GM23338 (cell line): ENCODE measurements around the gene CARHSP1. TPM values are rescaled to one million over a fixed set of nuclear protein-coding genes. Genes with fewer than 3 reads are reported as not detected.

Source experiments
- ATAC-seq: fragments of 200-7000 bp; cut with Tn5 transposase; 3 replicates; pipeline ENCODE4 v1.9.1; 2020
- DNase-seq: peaks from one replicate; pipeline ENCODE4 v3.0.0-alpha.2; 2015; ENCODE audit warnings: low spot score
- H2AFZ ChIP-seq: fragments of 200-600 bp; sonication (generic); 2 replicates; pipeline ENCODE4 v1.8.0; 2016; ENCODE audit warnings: antibody characterized with exemption, mild to moderate bottlenecking, moderate library complexity
- H3F3A ChIP-seq: fragments of 200-600 bp; sonication (generic); replicated peaks from 2 replicates; pipeline ENCODE4 v1.8.0; 2017; ENCODE audit warnings: antibody characterized with exemption, mixed run types, low read depth
- H3K27ac ChIP-seq: fragments of 200-600 bp; sonication (generic); 2 replicates; pipeline ENCODE4 v1.6.1; 2016; ENCODE audit warnings: low read depth
- H3K27me3 ChIP-seq: fragments of 200-600 bp; sonication (generic); 2 replicates; pipeline ENCODE4 v1.8.0; 2016; ENCODE audit warnings: mild to moderate bottlenecking, mixed run types, moderate library complexity; ENCODE audit not compliant: insufficient read depth
- H3K36me3 ChIP-seq: fragments of 200-600 bp; sonication (generic); 2 replicates; pipeline ENCODE4 v1.8.0; 2016; ENCODE audit warnings: mild to moderate bottlenecking; ENCODE audit not compliant: insufficient read depth
- H3K4me1 ChIP-seq: fragments of 200-600 bp; sonication (generic); 2 replicates; pipeline ENCODE4 v1.8.0; 2016; ENCODE audit warnings: mild to moderate bottlenecking, moderate library complexity; ENCODE audit not compliant: insufficient read depth
- H3K4me2 ChIP-seq: fragments of 200-600 bp; sonication (generic); 2 replicates; pipeline ENCODE4 v1.7.1; 2017; ENCODE audit warnings: mixed run types
- H3K4me3 ChIP-seq: fragments of 200-600 bp; sonication (generic); 2 replicates; pipeline ENCODE4 v1.6.1; 2016; ENCODE audit warnings: mixed run types
- H3K79me2 ChIP-seq: fragments of 200-600 bp; sonication (generic); replicated peaks from 2 replicates; pipeline ENCODE4 v1.8.0; 2017; ENCODE audit warnings: mild to moderate bottlenecking; ENCODE audit not compliant: insufficient read depth
- H3K9me2 ChIP-seq: fragments of 200-600 bp; sonication (generic); 2 replicates; pipeline ENCODE4 v1.8.0; 2017; ENCODE audit not compliant: insufficient read depth
- H4K20me1 ChIP-seq: fragments of 200-600 bp; sonication (generic); replicated peaks from 2 replicates; pipeline ENCODE4 v1.8.0; 2017; ENCODE audit warnings: mild to moderate bottlenecking; ENCODE audit not compliant: insufficient read depth
- H3K27ac Mint-ChIP-seq: 2 replicates; pipeline ENCODE4 v1.8.0; 2020; ENCODE audit warnings: inconsistent platforms, mild to moderate bottlenecking, moderate library complexity, mixed read lengths
- H3K27me3 Mint-ChIP-seq: 3 replicates; pipeline ENCODE4 v1.8.0; 2022; ENCODE audit warnings: low read depth, mild to moderate bottlenecking, moderate library complexity, mixed read lengths, inconsistent platforms; ENCODE audit not compliant: insufficient read depth, poor library complexity
- H3K36me3 Mint-ChIP-seq: 3 replicates; pipeline ENCODE4 v1.8.0; 2021; ENCODE audit warnings: low read depth, mild to moderate bottlenecking, inconsistent platforms, moderate library complexity, mixed read lengths
- H3K4me1 Mint-ChIP-seq: 3 replicates; pipeline ENCODE4 v1.8.0; 2020; ENCODE audit warnings: mild to moderate bottlenecking, inconsistent platforms, mixed read lengths
- H3K4me3 Mint-ChIP-seq: 3 replicates; pipeline ENCODE4 v1.8.0; 2021; ENCODE audit warnings: moderate library complexity, mild to moderate bottlenecking, inconsistent platforms, mixed read lengths
- H3K9me3 Mint-ChIP-seq: 3 replicates; pipeline ENCODE4 v1.8.0; 2020; ENCODE audit warnings: moderate library complexity, mild to moderate bottlenecking, inconsistent platforms, mixed read lengths
- CREB1 ChIP-seq: fragments of 250-450 bp; sonication (Bioruptor Pico); IDR thresholded peaks from 2 replicates; pipeline ENCODE4 v1.5.0; 2020; ENCODE audit warnings: low read depth, mild to moderate bottlenecking, moderate library complexity
- CTCF ChIP-seq, 2 experiments: fragments of 200-600 bp in 1 of 2; sonication (generic) in 1 of 2; conservative IDR thresholded peaks; 2 replicates each; pipeline versions ENCODE4 v1.5.1 to v1.6.1; 2016 to 2017; ENCODE audit warnings: antibody characterized with exemption in 2 of 2, low read depth in 2 of 2, mild to moderate bottlenecking in 2 of 2, moderate library complexity in 1 of 2
- ETS1 ChIP-seq: IDR thresholded peaks from 2 replicates; pipeline ENCODE4 v1.6.1; 2016; ENCODE audit warnings: antibody characterized with exemption
- EZH2 ChIP-seq: fragments of 200-600 bp; sonication (generic); IDR thresholded peaks from one replicate; pipeline ENCODE4 v1.8.0; 2017; ENCODE audit warnings: antibody characterized with exemption, mild to moderate bottlenecking, low read depth; ENCODE audit not compliant: unreplicated experiment
- POLR2AphosphoS5 ChIP-seq: IDR thresholded peaks from 2 replicates; pipeline ENCODE4 v1.6.1; 2016; ENCODE audit warnings: antibody characterized with exemption, low read depth
- ZNF114 ChIP-seq: fragments of 250-450 bp; sonication (Bioruptor Pico); IDR thresholded peaks from 2 replicates; pipeline ENCODE4 v1.5.0; 2020; ENCODE audit warnings: mild to moderate bottlenecking, moderate library complexity
- ZNF331 ChIP-seq: fragments of 250-450 bp; sonication (Bioruptor Pico); IDR thresholded peaks from 2 replicates; pipeline ENCODE4 v1.5.0; 2020; ENCODE audit warnings: low read depth, mild to moderate bottlenecking, moderate library complexity
- ZNF462 ChIP-seq: fragments of 250-450 bp; sonication (Bioruptor Pico); IDR thresholded peaks from 2 replicates; pipeline ENCODE4 v1.5.0; 2020; ENCODE audit warnings: mild to moderate bottlenecking, moderate library complexity
- polyA plus RNA-seq: library from polyadenylated mRNA; unstranded; fragments of >200 nt; fragmentation: Nextera tagmentation; extraction: Ambion mirVana; gene quantifications from 2 replicates; pipeline ENCODE4 v1.2.1, GENCODE V29; 2016
- total RNA-seq: library from RNA; depleted of rRNA; stranded (reverse); fragments of >200 nt; shearing (Covaris generic); gene quantifications from 2 replicates; pipeline ENCODE4 v1.2.3, GENCODE V29; 2014

CARHSP1 gene
- total and polyA plus RNA-seq, 2 experiments from 2014 or later = 286 to 339 TPM

- TF ChIP-seq ETS1 (no peak), EZH2 (no peak), ZNF114 (no peak), CREB1 (CRISPR knock-in tag) (no peak)
Measured at GRCh38 chr16:8852534-8852933, 16.3 kb downstream of the CARHSP1 start (continued).

DNA sequence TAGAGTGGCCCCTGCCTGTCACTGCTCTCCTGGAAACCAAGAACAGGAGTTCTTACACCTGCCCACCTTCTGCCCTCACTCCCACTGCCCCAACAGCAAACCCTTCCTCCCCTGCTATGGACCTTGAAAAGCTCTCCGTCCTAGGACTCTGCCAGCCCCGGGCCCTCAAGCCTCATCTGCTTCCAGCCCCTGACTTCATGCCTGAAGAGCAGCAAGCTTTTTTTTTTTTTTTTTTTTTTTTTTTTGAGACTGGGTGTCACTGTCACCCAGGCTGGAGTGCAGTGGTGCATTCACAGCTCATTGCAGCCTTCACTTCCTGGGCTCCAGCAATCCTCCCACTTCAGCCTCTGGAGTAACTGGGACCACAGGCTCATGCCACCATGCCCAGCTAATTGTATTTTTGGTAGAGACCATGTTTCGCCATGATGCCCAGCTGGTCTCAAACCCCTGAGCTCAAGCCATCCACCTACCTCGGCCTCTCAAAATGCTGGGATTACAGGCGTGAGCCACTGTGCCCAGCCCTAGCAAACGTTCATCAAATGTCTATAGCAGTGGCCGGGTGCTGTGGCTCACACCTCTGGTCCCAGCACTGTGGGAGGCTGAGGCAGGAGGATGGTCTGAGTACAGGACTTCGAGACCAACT, 16.9 kb downstream of the CARHSP1 start:
- Histone ChIP-seq H3K27ac (peak overlapping the region; percentile 45; the same call in 1 of the 2 replicates), H3K4me3 (no peak overlapping the region), H3F3A (peaks cover 53% of the 10 kb centered on the region), H3K27me3 (no peaks in the 10 kb centered on the region), H3K4me1 (peaks cover 23% of the 10 kb centered on the region; the same call in 1 of the 2 replicates), H3K36me3 (peaks cover 27% of the 10 kb centered on the region), H3K9me2 (no peaks in the 10 kb centered on the region), H3K79me2 (peaks cover 6% of the 10 kb centered on the region; the same call in 1 of the 2 replicates), H3K4me2 (no peak overlapping the region), H2AFZ (no peak overlapping the region), H4K20me1 (peaks cover 5% of the 10 kb centered on the region; the same call in 1 of the 2 replicates)
- Mint-ChIP-seq H3K9me3 (no peaks in the 10 kb centered on the region), H3K4me3 (no peak overlapping the region), H3K27me3 (peaks cover 38% of the 10 kb centered on the region), H3K27ac (peak overlapping the region; percentile 83; the same call in 1 of the 2 replicates), H3K4me1 (peaks cover 47% of the 10 kb centered on the region), H3K36me3 (peaks cover 79% of the 10 kb centered on the region)
- DNase-seq = no peak
- ATAC-seq = no peak
- TF ChIP-seq CTCF (conservative IDR thresholded peaks at IDR 0.05; ENCODE audit: low read depth in 2 of 2) (no peak), ZNF462 (CRISPR knock-in tag) (no peak), ZNF331 (CRISPR knock-in tag) (no peak), POLR2AphosphoS5 (peak; percentile 33)
